NOMO-1 (cell line): ENCODE data around the gene SDF2.

Source experiments
- DNase-seq, 2 experiments: peaks; one replicate each; lab custom pipeline; 2025; ENCODE audit not compliant: unreplicated experiment in 2 of 2; lab: John Stamatoyannopoulos, UW

Gene SDF2, protein sequence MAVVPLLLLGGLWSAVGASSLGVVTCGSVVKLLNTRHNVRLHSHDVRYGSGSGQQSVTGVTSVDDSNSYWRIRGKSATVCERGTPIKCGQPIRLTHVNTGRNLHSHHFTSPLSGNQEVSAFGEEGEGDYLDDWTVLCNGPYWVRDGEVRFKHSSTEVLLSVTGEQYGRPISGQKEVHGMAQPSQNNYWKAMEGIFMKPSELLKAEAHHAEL

DNA sequence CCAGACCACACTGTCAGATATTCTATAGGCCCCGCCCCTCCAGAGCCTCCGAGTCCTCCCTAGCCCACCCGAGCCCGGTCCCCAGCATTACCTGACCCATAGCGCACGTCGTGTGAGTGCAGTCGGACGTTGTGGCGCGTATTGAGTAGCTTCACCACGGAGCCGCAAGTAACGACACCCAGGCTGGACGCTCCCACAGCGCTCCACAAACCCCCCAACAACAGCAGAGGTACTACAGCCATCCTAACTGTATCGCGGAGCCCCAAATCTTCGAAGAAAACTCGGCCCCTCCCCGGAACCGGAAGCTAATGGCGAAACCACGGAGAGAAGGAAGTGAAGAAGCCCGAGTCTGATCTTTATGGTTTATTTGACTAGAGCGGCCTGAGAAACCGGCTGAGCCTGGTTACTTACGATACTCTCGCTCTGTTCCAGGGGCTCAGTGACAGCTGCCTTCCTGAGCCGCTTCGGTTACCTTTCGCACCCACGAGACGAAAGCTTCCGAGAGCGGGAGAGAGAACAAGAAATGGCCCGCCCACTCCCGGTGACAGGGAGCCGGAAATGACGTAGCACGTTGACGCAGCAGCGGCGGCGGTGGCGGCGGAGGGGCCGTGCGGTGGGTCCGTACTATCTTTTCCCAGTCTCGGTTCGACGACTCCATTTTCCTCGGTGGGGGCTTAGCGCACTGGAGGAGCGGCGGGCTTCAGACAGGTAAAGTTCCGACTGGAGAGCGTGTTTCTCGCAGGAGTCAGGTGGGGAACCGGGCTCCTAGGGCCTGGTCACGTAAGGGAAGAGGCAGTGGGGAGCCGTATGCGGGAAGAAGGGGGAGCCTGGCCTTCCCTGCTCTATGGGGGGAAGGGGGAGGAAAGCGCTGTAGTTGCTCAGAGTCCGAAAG is at the start of gene SDF2, which contains the start of gene SUPT6H:
SDF2 (minus strand) TSS at position 272 of the 892 bp plus-strand sequence; CDS start at position 242, 30 bp downstream.
SUPT6H (plus strand) TSS at position 571 of the 892 bp plus-strand sequence. CDS start 11,197 bp downstream, outside the sequence.
- peak; percentile 87 to 89 for DNase-seq

DNA sequence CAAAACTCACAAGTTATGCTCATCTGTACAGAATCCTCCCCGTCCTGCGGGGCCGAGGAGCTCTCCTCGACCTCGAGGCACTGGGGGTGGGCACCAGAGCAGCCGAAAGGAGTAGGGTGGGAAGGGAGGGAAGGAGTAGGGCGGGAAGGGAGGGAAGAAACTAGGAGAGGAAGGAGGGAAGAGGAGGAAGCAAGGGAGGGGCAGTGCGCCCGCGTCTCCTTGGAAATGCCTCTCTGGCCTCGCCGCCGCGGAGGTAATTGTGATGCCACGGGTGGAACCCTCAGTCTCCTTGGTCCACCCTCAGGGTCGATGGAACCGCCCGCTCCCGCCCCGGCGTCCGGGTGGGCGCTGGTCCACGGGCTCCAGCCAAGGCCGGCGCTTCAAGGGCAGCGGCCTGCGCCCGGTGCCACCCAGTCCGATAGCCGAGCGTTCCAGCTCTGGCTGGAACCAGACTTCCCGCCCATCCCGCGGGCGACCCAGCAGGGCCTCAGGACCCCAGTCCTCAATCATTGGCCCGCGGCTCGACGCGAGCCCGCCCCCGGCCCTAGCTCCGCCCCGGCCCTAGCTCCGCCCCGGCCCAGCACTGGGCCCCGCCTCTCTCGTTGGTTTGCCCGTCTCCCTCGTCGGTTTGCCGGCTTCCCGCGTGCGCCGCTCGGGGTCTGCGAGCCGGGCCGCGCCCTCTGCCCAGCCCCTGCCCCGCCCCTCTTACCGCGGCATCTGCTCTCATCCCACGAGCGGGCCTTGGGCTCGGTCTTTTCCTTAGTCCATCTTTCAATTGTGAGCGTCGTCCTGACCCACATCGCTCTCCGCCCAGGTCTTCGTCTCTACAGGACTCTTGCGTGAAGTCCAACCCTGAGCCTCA is 49.4 kb upstream of the SDF2 start:
- DNase-seq = peak; percentile 80 to 92

GRCh38 chr17:28707339-28707720 is 45.6 kb upstream of the SDF2 start:
- DNase-seq = no peak

DNA sequence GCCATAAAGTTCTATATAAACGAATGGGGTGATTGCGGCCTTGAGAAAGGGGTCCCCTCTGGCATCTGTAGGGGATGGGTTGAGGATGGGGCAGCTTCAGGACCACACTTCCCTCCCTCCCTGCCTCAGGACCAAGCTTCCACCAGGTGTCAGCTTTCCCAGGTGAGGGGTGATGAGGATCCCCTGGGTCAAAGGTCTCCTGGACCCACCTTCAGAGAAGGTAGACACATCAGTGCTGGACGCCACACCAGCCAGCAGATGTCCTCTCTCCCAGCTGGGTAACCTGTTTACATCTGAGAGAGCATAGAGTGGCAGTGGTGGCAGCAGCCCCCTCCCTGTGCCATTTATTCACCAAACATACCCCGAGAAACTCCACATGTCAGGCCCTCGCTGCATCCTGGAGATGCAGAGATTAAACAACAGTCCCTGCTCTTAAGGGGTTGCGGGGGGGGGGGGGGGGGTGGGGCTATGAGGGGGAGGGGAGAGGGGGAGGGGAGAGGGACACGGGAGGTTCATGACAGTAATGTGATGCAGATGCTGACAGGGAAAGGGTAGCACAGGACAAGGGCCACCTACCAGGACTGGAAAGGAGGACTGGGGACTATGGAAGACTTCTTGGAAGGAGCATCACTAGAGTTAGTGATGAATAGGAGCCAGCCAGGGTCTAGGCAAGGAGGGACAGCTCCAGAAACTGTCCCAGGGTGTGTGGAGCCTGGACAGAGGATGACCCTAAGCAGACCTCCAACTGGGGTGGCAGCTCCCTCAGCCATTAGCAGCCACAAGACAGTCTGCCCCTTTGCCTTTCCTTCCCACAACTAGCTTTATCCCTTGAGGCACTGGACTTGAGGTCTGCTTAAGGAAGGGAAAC is 45.0 kb upstream of the SDF2 start:
- no peak for DNase-seq

DNA sequence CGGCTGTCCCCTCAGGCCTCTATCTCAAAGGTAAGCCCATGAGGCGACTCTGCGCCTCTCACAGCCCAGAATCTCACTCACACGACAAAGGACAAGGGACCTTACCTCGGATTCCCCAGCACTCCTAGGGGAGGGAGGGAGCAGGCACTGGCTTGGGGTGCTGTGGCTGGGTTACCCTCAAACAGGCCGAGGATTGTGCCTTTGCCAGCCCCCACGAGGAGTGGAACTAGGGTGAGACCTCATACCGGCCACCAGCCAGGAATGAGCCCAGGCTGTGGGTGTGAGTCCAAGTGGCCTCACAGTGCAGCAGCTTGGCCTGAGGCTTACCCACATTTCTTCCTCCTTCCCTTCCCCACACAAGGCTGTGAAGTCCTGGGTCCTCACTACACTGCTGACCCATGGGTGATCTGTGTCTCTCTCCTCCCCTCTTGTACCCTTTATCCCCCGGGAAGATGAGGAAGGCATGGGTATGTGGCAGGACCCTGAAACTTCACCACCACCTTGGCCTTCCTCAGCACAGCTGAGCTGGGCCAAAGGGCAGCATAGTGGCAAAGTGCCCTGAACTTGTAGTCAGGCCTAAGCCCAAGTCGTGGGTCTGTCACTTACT is 44.1 kb upstream of the SDF2 start:
- DNase-seq = no peak

GRCh38 chr17:28705074-28705659 is 43.5 kb upstream of the SDF2 start:
- DNase-seq = no peak

GRCh38 chr17:28704219-28704858 is 42.6 kb upstream of the SDF2 start:
- DNase-seq = no peak

- DNase-seq = no peak
Observed at GRCh38 chr17:28703552-28704218, 42.0 kb upstream of the SDF2 start.

GRCh38 chr17:28702752-28703150 is 41.0 kb upstream of the SDF2 start:
- DNase-seq = no peak

DNA sequence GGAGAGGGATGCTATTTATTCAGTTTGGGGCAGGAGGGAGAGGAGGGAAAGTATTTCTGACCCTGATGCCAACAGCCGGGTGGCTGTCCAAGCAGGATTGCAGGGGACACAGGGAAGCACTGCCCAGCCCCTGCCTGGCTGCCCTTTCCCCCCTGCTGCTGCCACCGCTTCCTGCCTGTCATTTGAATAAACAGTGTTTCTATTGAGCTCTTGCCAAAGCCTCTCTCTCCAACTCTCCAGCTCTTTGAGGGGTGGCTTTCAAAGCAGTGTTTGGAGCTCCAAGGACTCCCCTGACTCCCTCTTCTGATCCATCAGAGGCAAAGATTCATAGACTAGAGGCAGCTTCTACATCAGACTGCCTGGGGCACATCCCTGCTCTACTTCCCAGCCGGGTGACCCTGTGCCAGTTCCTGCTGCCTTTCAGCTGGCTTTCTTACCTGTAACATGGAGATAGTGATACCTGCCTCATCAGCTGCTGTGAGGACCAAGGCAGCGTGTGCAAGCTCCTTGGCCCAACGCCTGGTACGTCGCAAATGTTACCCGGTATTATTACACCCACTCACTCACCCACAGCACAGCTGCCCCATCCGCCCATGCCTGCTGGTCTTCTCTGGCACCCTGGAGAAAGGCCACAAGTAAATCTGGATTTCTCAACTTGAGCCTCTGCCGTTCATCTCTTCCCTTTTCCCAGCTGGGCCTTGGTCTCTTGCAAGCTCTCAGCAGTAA is 40.5 kb upstream of the SDF2 start:
- DNase-seq = no peak

- DNase-seq = no peak
Observed at GRCh38 chr17:28700830-28701492, 39.3 kb upstream of the SDF2 start.

DNA sequence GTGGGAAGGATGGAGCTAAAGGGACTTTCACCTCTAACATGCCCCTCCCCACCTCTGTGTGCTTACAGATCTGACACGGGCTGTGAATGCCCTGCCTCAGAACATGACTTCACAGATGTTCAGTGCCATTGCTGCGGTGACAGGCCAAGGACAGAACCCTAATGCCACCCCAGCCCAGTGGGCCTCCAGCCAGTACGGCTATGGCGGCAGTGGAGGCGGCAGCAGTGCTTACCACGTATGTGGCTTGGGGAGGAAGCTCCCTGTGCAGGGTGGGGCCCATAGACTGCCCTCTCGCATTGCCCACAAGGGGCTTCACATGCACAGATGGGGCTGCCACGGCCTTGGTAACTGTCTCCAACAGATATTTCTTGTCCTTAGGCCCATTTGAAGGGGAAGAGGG is 38.6 kb upstream of the SDF2 start:
- DNase-seq = no peak

- DNase-seq = peak; percentile 39 to 54
Observed at GRCh38 chr17:28698253-28698941, 36.7 kb upstream of the SDF2 start.

- DNase-seq = no peak
Observed at GRCh38 chr17:28693869-28694268, 32.2 kb upstream of the SDF2 start.

GRCh38 chr17:28689011-28689410 is 27.3 kb upstream of the SDF2 start:
- DNase-seq = no peak

DNA sequence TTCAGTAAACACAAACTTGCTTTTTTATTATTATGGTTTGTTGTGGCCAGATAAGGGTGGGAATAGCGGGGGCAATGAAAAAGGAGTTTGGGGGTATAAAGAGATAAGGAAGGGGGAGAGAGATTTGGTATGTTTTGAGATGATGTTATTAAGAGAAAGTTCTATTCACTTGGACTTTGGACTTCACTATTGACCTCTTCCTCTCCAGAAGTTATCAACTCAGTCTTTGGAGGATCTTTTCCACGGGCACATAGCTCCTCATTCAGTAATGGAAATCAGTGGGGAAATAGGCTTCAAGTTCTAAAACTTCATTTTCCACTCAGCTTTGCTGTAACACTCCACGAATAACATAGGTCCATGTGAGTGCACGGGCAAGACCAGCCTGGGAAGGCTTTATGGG is 26.8 kb upstream of the SDF2 start:
- no peak for DNase-seq

DNA sequence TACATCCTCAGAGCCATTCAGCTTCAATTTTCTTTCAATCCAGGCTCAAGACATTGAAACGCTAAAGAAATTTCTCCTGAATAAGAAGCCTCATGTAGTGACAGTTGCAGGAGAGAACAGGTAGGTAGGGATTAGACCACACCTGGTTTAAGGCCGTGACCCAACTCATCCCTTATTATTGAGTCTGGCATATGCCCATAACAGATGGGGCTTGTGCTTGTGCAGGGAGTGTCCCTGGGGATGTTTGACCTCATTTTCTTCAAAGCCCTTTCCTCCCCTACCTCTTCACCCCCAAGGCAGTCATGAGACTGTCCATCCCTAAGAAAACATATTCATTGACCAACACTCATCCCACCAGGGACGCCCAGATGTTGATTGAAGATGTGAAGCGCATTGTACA is 24.6 kb upstream of the SDF2 start:
- DNase-seq = no peak
